HG03575 (cell line): Measurements from ENCODE around the gene OR52M1.
"Not testable (repeated sequence)": the region's sequence is repeated elsewhere in the genome, so short reads cannot be mapped to it uniquely, and the experiment has no call there.

Experiments used
- ATAC-seq: cut with Tn5 transposase; IDR thresholded peaks from one replicate; pipeline ENCODE4 v1.9.1; 2021; ENCODE audit not compliant: unreplicated experiment, insufficient number of reproducible peaks, low FRiP score; ENCODE audit errors: extremely low read depth

The OR52M1 gene

GRCh38 chr11:4544891-4545290, at the start of gene OR52M1:
TSS of gene OR52M1 (plus strand) at chr11:4545191. CDS start at chr11:4545191, 0 bp downstream.
- no peak for ATAC-seq

- ATAC-seq: no peak
These were observed 49.5 kb upstream of the OR52M1 start for GRCh38 chr11:4495487-4495886.

- ATAC-seq: no peak
These were observed 49.0 kb upstream of the OR52M1 start for GRCh38 chr11:4495986-4496385.

GRCh38 chr11:4496557-4497248, 48.3 kb upstream of the OR52M1 start:
- ATAC-seq: no peak

- ATAC-seq: no peak
These were observed 36.1 kb upstream of the OR52M1 start for GRCh38 chr11:4508886-4509285.

- no peak for ATAC-seq
These were observed 33.4 kb upstream of the OR52M1 start for GRCh38 chr11:4511282-4512245.

- ATAC-seq: no peak
These were observed 30.8 kb upstream of the OR52M1 start for GRCh38 chr11:4514196-4514595.

GRCh38 chr11:4522339-4522738, 22.7 kb upstream of the OR52M1 start:
- no peak for ATAC-seq

GRCh38 chr11:4522752-4523151, 22.2 kb upstream of the OR52M1 start:
- no peak for ATAC-seq

- no peak for ATAC-seq
These were observed 21.3 kb upstream of the OR52M1 start for GRCh38 chr11:4523666-4524065.

- ATAC-seq: no peak
These were observed 17.1 kb upstream of the OR52M1 start for GRCh38 chr11:4527926-4528325.

- ATAC-seq: not testable (repeated sequence)
These were observed 13.3 kb upstream of the OR52M1 start for GRCh38 chr11:4531686-4532085.

GRCh38 chr11:4539603-4540219, 5.3 kb upstream of the OR52M1 start:
- ATAC-seq: no peak

- no peak for ATAC-seq
These were observed 3.9 kb upstream of the OR52M1 start for GRCh38 chr11:4541071-4541470.

- ATAC-seq: no peak
These were observed 1.4 kb upstream of the OR52M1 start for GRCh38 chr11:4543561-4543960.

GRCh38 chr11:4546878-4547277, 1.9 kb downstream of the OR52M1 start:
- no peak for ATAC-seq

- ATAC-seq: no peak
These were observed 2.4 kb downstream of the OR52M1 start for GRCh38 chr11:4547416-4547815.

- ATAC-seq: no peak
These were observed 6.5 kb downstream of the OR52M1 start for GRCh38 chr11:4551346-4551979.
